Measurements from ENCODE around the gene DEDD. TPM values are rescaled to one million over a fixed set of nuclear protein-coding genes. Genes with fewer than 3 reads are reported as not detected.

Gene DEDD
- total RNA-seq, 2 experiments from 2014 or later: 33.9 to 44.9 TPM

- H3K9me3 Mint-ChIP-seq (ENCODE audit: low read depth): no peaks in the 10 kb centered on the region
- no peaks in the 10 kb centered on the region for H3K27me3 Mint-ChIP-seq
- peaks cover 41% of the 10 kb centered on the region for H3K36me3 Mint-ChIP-seq (ENCODE audit: low read depth)
- no peak overlapping the region for H3K27ac Mint-ChIP-seq
- POLR2A ChIA-PET: no interaction called here
- H3K4me1 Mint-ChIP-seq: peaks cover 37% of the 10 kb centered on the region
- DNase-seq (no peak), ATAC-seq (no peak)
- no peak overlapping the region for H3K4me3 Mint-ChIP-seq
- intact Hi-C loops (cut with DNase I, micrococcal nuclease): no loop called here
- CTCF ChIA-PET: no interaction called here
These were observed 41.2 kb upstream of the DEDD start for GRCh38 chr1:161173711-161174110.

DNA sequence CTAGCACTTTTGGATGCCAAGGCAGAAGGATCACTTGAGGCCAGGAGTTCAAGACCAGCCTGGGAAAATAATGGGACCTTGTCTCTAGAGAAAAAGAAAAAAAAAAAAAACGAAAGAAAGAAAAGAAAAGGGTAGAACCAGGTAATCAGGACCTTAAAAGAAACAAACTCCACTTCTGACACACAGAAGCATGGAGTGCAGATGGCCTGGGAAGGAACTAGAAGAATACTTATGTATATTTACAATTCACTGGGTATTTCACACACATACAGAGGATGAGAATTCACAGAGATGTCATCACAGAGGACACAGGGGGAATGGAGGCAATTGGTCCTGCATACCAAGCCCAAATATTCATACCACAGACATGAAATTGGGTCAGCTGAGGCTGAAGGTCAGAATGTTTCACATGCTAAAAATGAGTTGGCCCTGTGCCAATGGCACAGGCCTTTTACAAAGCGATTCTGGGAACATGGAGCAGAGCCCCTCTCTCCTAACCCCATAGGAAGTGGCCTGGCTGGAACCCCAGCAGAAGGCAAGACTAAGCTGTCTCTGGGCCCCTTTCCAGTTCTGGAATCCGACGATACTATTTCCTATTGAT is 40.4 kb upstream of the DEDD start:
- H3K27me3 Mint-ChIP-seq: no peaks in the 10 kb centered on the region
- DNase-seq (no peak), ATAC-seq (no peak)
- intact Hi-C loops (cut with DNase I, micrococcal nuclease): no loop called here
- H3K4me1 Mint-ChIP-seq: peaks cover 37% of the 10 kb centered on the region
- no peaks in the 10 kb centered on the region for H3K9me3 Mint-ChIP-seq (ENCODE audit: low read depth)
- H3K4me3 Mint-ChIP-seq: no peak overlapping the region
- H3K27ac Mint-ChIP-seq: peak overlapping the region; percentile 51
- POLR2A ChIA-PET: no interaction called here
- peaks cover 41% of the 10 kb centered on the region for H3K36me3 Mint-ChIP-seq (ENCODE audit: low read depth)
- CTCF ChIA-PET: interaction anchor here (0.7 to 0.9 kb wide), 3 partner anchors 9 to 30 kb away, joined by 3 to 7 read pairs (median 6); partner anchors contain the start of gene UFC1

GRCh38 chr1:161172349-161172748 is 39.9 kb upstream of the DEDD start:
- Mint-ChIP-seq H3K4me1 (peaks cover 34% of the 10 kb centered on the region), H3K9me3 (ENCODE audit: low read depth) (no peaks in the 10 kb centered on the region), H3K36me3 (ENCODE audit: low read depth) (peaks cover 41% of the 10 kb centered on the region), H3K27me3 (no peaks in the 10 kb centered on the region), H3K27ac (peak overlapping the region; percentile 51), H3K4me3 (no peak overlapping the region)
- DNase-seq: no peak
- ATAC-seq: no peak
- ChIA-PET POLR2A (no interaction called here), CTCF (interaction anchor here (0.7 to 0.9 kb wide), 3 partner anchors 8 to 31 kb away, joined by 3 to 7 read pairs (median 6); partner anchors contain the start of gene UFC1)
- intact Hi-C loops (cut with DNase I, micrococcal nuclease): no loop called here

GRCh38 chr1:161171696-161172095 is 39.2 kb upstream of the DEDD start:
- Mint-ChIP-seq H3K36me3 (ENCODE audit: low read depth) (peaks cover 41% of the 10 kb centered on the region), H3K9me3 (ENCODE audit: low read depth) (no peaks in the 10 kb centered on the region), H3K4me1 (peaks cover 38% of the 10 kb centered on the region), H3K27me3 (no peaks in the 10 kb centered on the region), H3K27ac (no peak overlapping the region), H3K4me3 (no peak overlapping the region)
- no peak for ATAC-seq
- ChIA-PET POLR2A (interaction anchor here (0.6 kb wide), 1 partner anchor 12 kb away, joined by 3 read pairs; the partner anchor contains the start of gene USP21), CTCF (interaction anchor here (0.9 to 1.4 kb wide), 5 partner anchors 8 to 111 kb away, joined by 3 to 7 read pairs (median 3); partner anchors contain the start of gene TOMM40L)
- no peak for DNase-seq
- intact Hi-C loops (cut with DNase I, micrococcal nuclease): no loop called here

DNA sequence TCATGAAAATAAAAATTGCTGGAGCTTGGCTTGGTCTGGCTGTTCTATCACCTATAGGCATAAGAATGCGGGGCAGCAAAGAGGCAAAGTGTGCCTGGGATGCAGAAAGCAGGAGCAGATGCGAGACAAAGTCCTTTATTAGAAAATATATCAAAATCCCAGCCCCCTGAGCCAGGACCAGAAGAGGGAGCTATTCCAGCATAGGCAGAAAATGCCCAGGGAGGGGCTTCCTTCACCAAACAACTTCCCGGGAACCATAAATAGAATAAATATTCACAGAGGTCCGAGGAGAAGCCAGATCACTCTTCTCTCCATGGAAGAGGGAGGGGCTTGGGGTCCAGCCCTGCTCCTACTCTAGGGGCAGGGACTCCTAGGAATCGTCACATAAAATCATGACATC is 38.7 kb upstream of the DEDD start:
- POLR2A ChIA-PET: no interaction called here
- Mint-ChIP-seq H3K27me3 (no peaks in the 10 kb centered on the region), H3K27ac (no peak overlapping the region), H3K36me3 (ENCODE audit: low read depth) (peaks cover 37% of the 10 kb centered on the region), H3K4me1 (peaks cover 34% of the 10 kb centered on the region), H3K9me3 (ENCODE audit: low read depth) (no peaks in the 10 kb centered on the region), H3K4me3 (no peak overlapping the region)
- no peak for DNase-seq
- intact Hi-C loops (cut with DNase I, micrococcal nuclease): no loop called here
- no peak for ATAC-seq
- CTCF ChIA-PET: interaction anchor here (0.6 to 1.5 kb wide), 8 partner anchors 9 to 110 kb away, joined by 3 to 8 read pairs (median 3); partner anchors contain the start of gene TOMM40L

DNA sequence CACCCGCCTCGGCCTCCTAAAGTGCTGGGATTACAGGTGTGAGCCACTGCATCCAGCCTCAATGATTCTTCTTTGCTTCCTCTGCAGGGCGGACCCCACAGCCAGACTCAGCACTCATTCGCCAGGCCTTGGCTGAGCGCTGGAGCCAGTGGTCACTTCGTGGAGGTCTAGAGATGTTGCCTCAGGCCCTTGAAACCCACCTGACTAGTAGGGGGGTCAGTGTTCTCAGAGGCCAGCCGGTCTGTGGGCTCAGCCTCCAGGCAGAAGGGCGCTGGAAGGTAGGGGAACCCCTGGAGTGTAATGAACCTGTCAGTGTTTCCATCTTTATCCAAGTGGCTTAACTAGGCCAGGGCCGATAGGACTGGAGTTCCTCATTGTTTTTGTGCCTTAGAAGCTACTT is 36.4 kb upstream of the DEDD start:
- ChIA-PET CTCF (interaction anchor here (0.6 to 3.9 kb wide), 5 partner anchors 7 to 121 kb away, joined by 3 to 29 read pairs (median 3); partner anchors contain the start of gene B4GALT3), POLR2A (interaction anchor here (0.7 kb wide), 1 partner anchor 119 kb away, joined by 4 read pairs; no protein-coding TSS in a partner anchor)
- Mint-ChIP-seq H3K4me3 (peak overlapping the region; percentile 47), H3K4me1 (peaks cover 26% of the 10 kb centered on the region), H3K27ac (no peak overlapping the region), H3K27me3 (no peaks in the 10 kb centered on the region), H3K9me3 (ENCODE audit: low read depth) (no peaks in the 10 kb centered on the region), H3K36me3 (ENCODE audit: low read depth) (peaks cover 33% of the 10 kb centered on the region)
- intact Hi-C loops (cut with DNase I, micrococcal nuclease): loop anchor here in 1 of 2 experiments (5.0 kb wide), 1 partner anchor 58 kb away; the partner anchor contains the start of gene TOMM40L
- ATAC-seq: no peak
- no peak for DNase-seq

- POLR2A ChIA-PET: interaction anchor here (0.6 to 3.4 kb wide), 11 partner anchors 10 to 222 kb away, joined by 3 to 15 read pairs (median 4); partner anchors contain the start of genes B4GALT3, DEDD, NDUFS2 and NIT1
- CTCF ChIA-PET: interaction anchor here (0.6 to 3.9 kb wide), 32 partner anchors 9 to 366 kb away, joined by 3 to 30 read pairs (median 6); partner anchors contain the start of genes ADAMTS4, ARHGAP30, B4GALT3 and DEDD
- DNase-seq (peak; percentile 40), ATAC-seq (no peak)
- Mint-ChIP-seq H3K9me3 (ENCODE audit: low read depth) (no peaks in the 10 kb centered on the region), H3K4me3 (peak overlapping the region; percentile 87), H3K4me1 (peaks cover 36% of the 10 kb centered on the region), H3K27ac (peak overlapping the region; percentile 90), H3K27me3 (no peaks in the 10 kb centered on the region), H3K36me3 (ENCODE audit: low read depth) (peaks cover 32% of the 10 kb centered on the region)
- intact Hi-C loops (cut with DNase I, micrococcal nuclease): loop anchor here (1.0 to 5.0 kb wide), 6 partner anchors 10 to 60 kb away; partner anchors contain the start of genes B4GALT3 (in 2 of the 2), NDUFS2 (in 2 of the 2), DEDD (in 1 of the 2) and TOMM40L (in 1 of the 2)
These were observed 34.4 kb upstream of the DEDD start for GRCh38 chr1:161166669-161167548.

- intact Hi-C loops (cut with DNase I, micrococcal nuclease): loop anchor here (1.0 to 5.0 kb wide), 6 partner anchors 11 to 61 kb away; partner anchors contain the start of genes B4GALT3 (in 2 of the 2), NDUFS2 (in 2 of the 2), DEDD (in 1 of the 2) and TOMM40L (in 1 of the 2)
- CTCF ChIA-PET: interaction anchor here (0.5 to 3.9 kb wide), 42 partner anchors 8 to 407 kb away, joined by 3 to 30 read pairs (median 6); partner anchors contain the start of genes ADAMTS4, ARHGAP30, B4GALT3 and DEDD
- Mint-ChIP-seq H3K36me3 (ENCODE audit: low read depth) (peaks cover 35% of the 10 kb centered on the region), H3K4me1 (peaks cover 44% of the 10 kb centered on the region), H3K9me3 (ENCODE audit: low read depth) (no peaks in the 10 kb centered on the region), H3K27me3 (no peaks in the 10 kb centered on the region), H3K27ac (peak within 1 kb of the TSS; percentile 90), H3K4me3 (peak within 1 kb of the TSS; percentile 87)
- POLR2A ChIA-PET: interaction anchor here (0.6 to 3.4 kb wide), 14 partner anchors 9 to 223 kb away, joined by 3 to 15 read pairs (median 4); partner anchors contain the start of genes B4GALT3, DEDD, NDUFS2 and NIT1
- ATAC-seq: peak; percentile 97
- peak; percentile 96 for DNase-seq
These were observed 33.5 kb upstream of the DEDD start, which contains the start of gene PPOX for GRCh38 chr1:161165742-161166668. TSS of gene PPOX (plus strand) at chr1:161166426. CDS start at chr1:161166848, 422 bp downstream.

DNA sequence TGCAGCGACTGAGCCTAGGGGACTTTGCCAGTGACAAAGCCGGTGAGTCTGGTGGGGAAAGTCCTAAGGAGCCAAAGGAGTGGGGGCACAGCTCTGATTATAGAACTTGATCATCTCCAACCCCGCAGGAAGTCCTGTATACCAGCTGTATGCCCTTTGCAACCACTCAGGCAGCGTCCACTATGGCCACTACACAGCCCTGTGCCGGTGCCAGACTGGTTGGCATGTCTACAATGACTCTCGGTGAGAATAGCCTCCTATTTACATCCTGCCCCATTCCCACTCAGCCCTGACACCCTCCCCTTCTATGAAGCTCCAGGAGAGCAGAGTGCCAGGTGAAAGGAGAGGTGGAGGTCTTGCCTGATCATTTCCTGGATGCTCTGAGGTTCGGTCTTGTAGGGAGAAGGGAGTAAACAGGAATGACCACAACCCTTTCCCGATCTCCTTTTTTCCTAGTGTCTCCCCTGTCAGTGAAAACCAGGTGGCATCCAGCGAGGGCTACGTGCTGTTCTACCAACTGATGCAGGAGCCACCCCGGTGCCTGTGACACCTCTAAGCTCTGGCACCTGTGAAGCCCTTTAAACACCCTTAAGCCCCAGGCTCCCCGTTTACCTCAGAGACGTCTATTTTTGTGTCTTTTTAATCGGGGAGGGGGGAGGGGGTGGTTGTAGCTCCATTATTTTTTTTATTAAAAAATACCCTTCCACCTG is 32.6 kb upstream of the DEDD start:
- no peak for ATAC-seq
- Mint-ChIP-seq H3K9me3 (ENCODE audit: low read depth) (no peaks in the 10 kb centered on the region), H3K36me3 (ENCODE audit: low read depth) (peaks cover 32% of the 10 kb centered on the region), H3K27me3 (no peaks in the 10 kb centered on the region), H3K4me3 (peak overlapping the region; percentile 87), H3K4me1 (peaks cover 53% of the 10 kb centered on the region), H3K27ac (peak overlapping the region; percentile 52)
- POLR2A ChIA-PET: interaction anchor here (0.8 to 3.4 kb wide), 8 partner anchors 11 to 224 kb away, joined by 3 to 15 read pairs (median 4); partner anchors contain the start of genes DEDD, NDUFS2 and UFC1
- CTCF ChIA-PET: interaction anchor here (0.5 to 3.9 kb wide), 34 partner anchors 7 to 600 kb away, joined by 3 to 30 read pairs (median 7); partner anchors contain the start of genes B4GALT3, DEDD, NDUFS2 and NIT1
- no peak for DNase-seq
- intact Hi-C loops (cut with DNase I, micrococcal nuclease): loop anchor here in 1 of 2 experiments (5.0 kb wide), 1 partner anchor 62 kb away; the partner anchor contains the start of gene TOMM40L
